Activated naive CD4-positive, alpha-beta T cell treated with anti-CD3 and anti-CD28 coated beads for 36 hours (primary cell): Measurements from ENCODE around the gene TMEM218. TPM values are rescaled to one million over a fixed set of nuclear protein-coding genes. Genes with fewer than 3 reads are reported as not detected.

Experiments used
- CTCF ChIA-PET: fragments of 350-600 bp; sonication (Branson Sonifier 250); formaldehyde crosslinking; loops from one replicate; lab custom pipeline; 2021; ENCODE audit warnings: antibody characterized with exemption; lab: Charles Lee
- DNase-seq: peaks from one replicate; pipeline ENCODE4 v3.0.0-alpha.2; 2020
- H3K27ac Mint-ChIP-seq: one replicate; pipeline ENCODE4 v1.8.0; 2021; ENCODE audit warnings: mild to moderate bottlenecking, mixed read lengths
- H3K27me3 Mint-ChIP-seq: one replicate; pipeline ENCODE4 v1.8.0; 2021; ENCODE audit warnings: low read depth, mixed read lengths
- H3K36me3 Mint-ChIP-seq: one replicate; pipeline ENCODE4 v1.8.0; 2021; ENCODE audit warnings: low read depth, mixed read lengths
- H3K4me1 Mint-ChIP-seq: one replicate; pipeline ENCODE4 v1.8.0; 2021; ENCODE audit warnings: low read depth, mixed read lengths
- H3K4me3 Mint-ChIP-seq: one replicate; pipeline ENCODE4 v1.8.0; 2021; ENCODE audit warnings: mild to moderate bottlenecking, moderate library complexity, mixed read lengths
- H3K9me3 Mint-ChIP-seq: one replicate; pipeline ENCODE4 v1.8.0; 2021; ENCODE audit warnings: mixed read lengths
- intact Hi-C: fragments of 100-400 bp; cut with micrococcal nuclease; formaldehyde crosslinking; loops from one replicate; pipeline ENCODE4 v1.15.1; 2023
- total RNA-seq, 2 experiments: library from RNA; stranded (reverse); gene quantifications; one replicate each; pipeline ENCODE4 v1.2.3, GENCODE V29; 2021

TMEM218 gene
- total RNA-seq, 2 experiments from 2014 or later = 11.5 to 12.6 TPM

- Mint-ChIP-seq H3K36me3 (peaks cover 3% of the 10 kb centered on the region), H3K4me1 (no peaks in the 10 kb centered on the region), H3K27ac (no peak overlapping the region), H3K4me3 (no peak overlapping the region), H3K9me3 (no peaks in the 10 kb centered on the region), H3K27me3 (no peaks in the 10 kb centered on the region)
- intact Hi-C loops = no loop called here
- DNase-seq = no peak
- CTCF ChIA-PET = no interaction called here
Measured at GRCh38 chr11:125055107-125055715, 56.2 kb downstream of the TMEM218 start.

GRCh38 chr11:125053167-125053566 lies 58.3 kb downstream of the TMEM218 start:
- H3K9me3 Mint-ChIP-seq = no peaks in the 10 kb centered on the region
- CTCF ChIA-PET = interaction anchor here (0.6 kb wide), 1 partner anchor 463 kb away, joined by 4 read pairs; no protein-coding TSS in a partner anchor
- DNase-seq = no peak
- H3K4me1 Mint-ChIP-seq = no peaks in the 10 kb centered on the region
- H3K36me3 Mint-ChIP-seq = peaks cover 3% of the 10 kb centered on the region
- H3K27ac Mint-ChIP-seq = no peak overlapping the region
- no peaks in the 10 kb centered on the region for H3K27me3 Mint-ChIP-seq
- H3K4me3 Mint-ChIP-seq = no peak overlapping the region
- intact Hi-C loops = no loop called here

GRCh38 chr11:125052047-125052446 lies 59.4 kb downstream of the TMEM218 start:
- DNase-seq = no peak
- CTCF ChIA-PET = no interaction called here
- Mint-ChIP-seq H3K4me1 (no peaks in the 10 kb centered on the region), H3K36me3 (peaks cover 3% of the 10 kb centered on the region), H3K9me3 (no peaks in the 10 kb centered on the region), H3K4me3 (no peak overlapping the region), H3K27me3 (no peaks in the 10 kb centered on the region), H3K27ac (no peak overlapping the region)
- intact Hi-C loops = no loop called here

- Mint-ChIP-seq H3K4me1 (no peaks in the 10 kb centered on the region), H3K4me3 (no peak overlapping the region), H3K27ac (no peak overlapping the region), H3K27me3 (no peaks in the 10 kb centered on the region), H3K36me3 (peaks cover 6% of the 10 kb centered on the region), H3K9me3 (peaks cover 3% of the 10 kb centered on the region)
- intact Hi-C loops = no loop called here
- DNase-seq = no peak
- CTCF ChIA-PET = no interaction called here
Measured at GRCh38 chr11:125049164-125049792, 62.1 kb downstream of the TMEM218 start.

Other genes starting within 250 kb of the TMEM218 start
- gene ROBO3, start 246.2 kb downstream of the TMEM218 start, total RNA-seq = 10 to 100 TPM; 24.2 to 24.5 TPM
- not detected for gene ROBO4, start 213.8 kb downstream of the TMEM218 start, total RNA-seq
- not detected for gene HEPN1, start 192.4 kb downstream of the TMEM218 start, total RNA-seq
- not detected for gene HEPACAM, start 175.6 kb downstream of the TMEM218 start, total RNA-seq
- 1 to 10 TPM; 6.1 to 7.3 TPM for gene CCDC15, start 157.4 kb downstream of the TMEM218 start, total RNA-seq
- under 1 TPM; 0.57 to 0.67 TPM for gene SLC37A2, start 48.3 kb downstream of the TMEM218 start, total RNA-seq
- gene PKNOX2, start 53.1 kb upstream of the TMEM218 start, total RNA-seq = not detected